ENCODE measurements around the gene RAB27A. TPM values are rescaled to one million over a fixed set of nuclear protein-coding genes. Genes with fewer than 3 reads are reported as not detected.

RAB27A gene
- total RNA-seq, 4 donors from 2014 or later: 6.2 to 11.9 (median 7.5) TPM

- H3K4me3 ChIP-seq (ENCODE audit: low read depth, poor library complexity, severe bottlenecking): no peak overlapping the region
- TF ChIP-seq POLR2A (IDR thresholded peaks at IDR 0.05): no peak
- TF ChIP-seq CTCF (IDR thresholded peaks at IDR 0.05): no peak
- DNase-seq (ENCODE audit: low spot score in 2 of 2): no peak
- intact Hi-C loops (cut with DNase I; ENCODE audit: low total_unique reads): no loop called here
- 90 to 92% methylated on average over 2 of the region's 2 CpGs for WGBS, 2 donors
Measured at GRCh38 chr15:55279100-55279745, 10.4 kb downstream of the RAB27A start.

GRCh38 chr15:55277715-55278114 lies 11.9 kb downstream of the RAB27A start:
- intact Hi-C loops (cut with DNase I; ENCODE audit: low total_unique reads): no loop called here
- H3K4me3 ChIP-seq (ENCODE audit: low read depth, poor library complexity, severe bottlenecking): no peak overlapping the region
- whole genome bisulfite sequencing, 2 donors: 79% methylated on average over 2 of the region's 2 CpGs
- TF ChIP-seq CTCF (IDR thresholded peaks at IDR 0.05): no peak
- TF ChIP-seq POLR2A (IDR thresholded peaks at IDR 0.05): no peak
- no peak for DNase-seq (ENCODE audit: low spot score in 2 of 2)

GRCh38 chr15:55277116-55277564 lies 12.5 kb downstream of the RAB27A start:
- intact Hi-C loops (cut with DNase I; ENCODE audit: low total_unique reads): no loop called here
- TF ChIP-seq CTCF (IDR thresholded peaks at IDR 0.05) (no peak), POLR2A (IDR thresholded peaks at IDR 0.05) (no peak)
- no peak for DNase-seq (ENCODE audit: low spot score in 2 of 2)
- no peak overlapping the region for H3K4me3 ChIP-seq (ENCODE audit: low read depth, poor library complexity, severe bottlenecking)
- 64 to 66% methylated on average over 7 of the region's 7 CpGs for WGBS, 2 donors

GRCh38 chr15:55276324-55276723 lies 13.3 kb downstream of the RAB27A start:
- TF ChIP-seq POLR2A (IDR thresholded peaks at IDR 0.05) (no peak), CTCF (IDR thresholded peaks at IDR 0.05) (no peak)
- intact Hi-C loops (cut with DNase I; ENCODE audit: low total_unique reads): no loop called here
- 91% methylated on average over 5 of the region's 5 CpGs for WGBS, 2 donors
- H3K4me3 ChIP-seq (ENCODE audit: low read depth, poor library complexity, severe bottlenecking): no peak overlapping the region
- DNase-seq (ENCODE audit: low spot score in 2 of 2): no peak

- 80 to 83% methylated on average over 6 of the region's 6 CpGs for WGBS, 2 donors
- TF ChIP-seq CTCF (IDR thresholded peaks at IDR 0.05): no peak
- no peak for TF ChIP-seq POLR2A (IDR thresholded peaks at IDR 0.05)
- H3K4me3 ChIP-seq (ENCODE audit: low read depth, poor library complexity, severe bottlenecking): no peak overlapping the region
- DNase-seq (ENCODE audit: low spot score in 2 of 2): no peak
- intact Hi-C loops (cut with DNase I; ENCODE audit: low total_unique reads): no loop called here
Measured at GRCh38 chr15:55270291-55270690, 19.3 kb downstream of the RAB27A start.

- no peak for TF ChIP-seq POLR2A (IDR thresholded peaks at IDR 0.05)
- no peak for TF ChIP-seq CTCF (IDR thresholded peaks at IDR 0.05)
- 82 to 91% methylated on average over 2 of the region's 2 CpGs for WGBS, 2 donors
- no peak overlapping the region for H3K4me3 ChIP-seq (ENCODE audit: low read depth, poor library complexity, severe bottlenecking)
- intact Hi-C loops (cut with DNase I; ENCODE audit: low total_unique reads): no loop called here
- no peak for DNase-seq (ENCODE audit: low spot score in 2 of 2)
Measured at GRCh38 chr15:55268176-55268695, 21.4 kb downstream of the RAB27A start.
